Colon (tissue), 2 donors: Measurements from ENCODE around the gene STIM1.
"Not testable (repeated sequence)": the region's sequence is repeated elsewhere in the genome, so short reads cannot be mapped to it uniquely, and the experiment has no call there.

Experiments used
- FAIRE-seq: peaks from 2 replicates; lab custom pipeline; 2012; peaks lifted over from hg19 to GRCh38; lab: Jason Lieb, UNC
- donor health status: control.
- donor health status: control.

Gene STIM1

GRCh38 chr11:3855808-3856491 is 486 bp downstream of the STIM1 start:
- FAIRE-seq = no peak

- no peak for FAIRE-seq
Measured at GRCh38 chr11:3856856-3857553, 1.5 kb downstream of the STIM1 start.

GRCh38 chr11:3857628-3858027 is 2.2 kb downstream of the STIM1 start:
- no peak for FAIRE-seq

GRCh38 chr11:3859373-3859881 is 4.0 kb downstream of the STIM1 start:
- no peak for FAIRE-seq

GRCh38 chr11:3860375-3860774 is 4.9 kb downstream of the STIM1 start:
- no peak for FAIRE-seq

GRCh38 chr11:3860898-3861393 is 5.5 kb downstream of the STIM1 start:
- FAIRE-seq = not testable (repeated sequence)

GRCh38 chr11:3861683-3862082 is 6.2 kb downstream of the STIM1 start:
- no peak for FAIRE-seq

- no peak for FAIRE-seq
Measured at GRCh38 chr11:3865388-3866193, 10.1 kb downstream of the STIM1 start.

GRCh38 chr11:3866206-3866605 is 10.7 kb downstream of the STIM1 start:
- FAIRE-seq = no peak

- no peak for FAIRE-seq
Measured at GRCh38 chr11:3866836-3867208, 11.4 kb downstream of the STIM1 start.

GRCh38 chr11:3867209-3868091 is 12.0 kb downstream of the STIM1 start:
- FAIRE-seq = no peak

- FAIRE-seq = no peak
Measured at GRCh38 chr11:3873712-3874349, 18.4 kb downstream of the STIM1 start.

- FAIRE-seq = no peak
Measured at GRCh38 chr11:3876613-3877012, 21.1 kb downstream of the STIM1 start.

- FAIRE-seq = no peak
Measured at GRCh38 chr11:3877364-3878257, 22.1 kb downstream of the STIM1 start.

GRCh38 chr11:3878258-3878584 is 22.8 kb downstream of the STIM1 start:
- no peak for FAIRE-seq

- no peak for FAIRE-seq
Measured at GRCh38 chr11:3879216-3879966, 23.9 kb downstream of the STIM1 start.

- no peak for FAIRE-seq
Measured at GRCh38 chr11:3879967-3880542, 24.6 kb downstream of the STIM1 start.

GRCh38 chr11:3880724-3881123 is 25.3 kb downstream of the STIM1 start:
- no peak for FAIRE-seq

GRCh38 chr11:3882655-3883054 is 27.2 kb downstream of the STIM1 start:
- FAIRE-seq = no peak
